ENCODE data around the gene HOXC5.

Gene HOXC5
- total RNA-seq, result 0 reads per million in 2 donors

GRCh38 chr12:54032627-54033100 is at the start of gene HOXC5:
Gene HOXC5 (plus strand): TSS chr12:54033050. CDS start chr12:54033123, 73 bp downstream.
- peak in 4 of 5 experiments; percentile 30 to 49 (median 40) for DNase-seq

DNA sequence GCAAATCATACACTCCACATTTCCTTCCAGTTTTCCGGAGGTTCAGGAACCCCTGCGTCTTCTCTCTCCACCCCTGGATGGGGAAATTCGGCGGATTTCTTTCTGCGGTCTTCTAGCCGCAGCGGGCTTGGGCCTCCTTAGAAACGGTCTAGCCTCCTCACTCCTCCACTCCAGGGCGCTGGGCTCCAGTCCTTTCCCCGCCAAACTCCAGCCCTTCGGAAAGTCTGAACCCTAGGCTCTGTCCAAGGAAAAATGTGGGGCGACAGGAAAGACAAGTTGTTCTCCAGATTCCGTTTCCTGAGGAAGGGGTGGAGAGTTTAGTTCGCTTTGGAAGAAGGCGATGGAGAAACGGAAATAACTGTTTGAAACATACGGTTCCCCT is 49.3 kb upstream of the HOXC5 start:
- DNase-seq, result no peak

GRCh38 chr12:53983950-53984572 is 48.8 kb upstream of the HOXC5 start:
- DNase-seq, result no peak

DNA sequence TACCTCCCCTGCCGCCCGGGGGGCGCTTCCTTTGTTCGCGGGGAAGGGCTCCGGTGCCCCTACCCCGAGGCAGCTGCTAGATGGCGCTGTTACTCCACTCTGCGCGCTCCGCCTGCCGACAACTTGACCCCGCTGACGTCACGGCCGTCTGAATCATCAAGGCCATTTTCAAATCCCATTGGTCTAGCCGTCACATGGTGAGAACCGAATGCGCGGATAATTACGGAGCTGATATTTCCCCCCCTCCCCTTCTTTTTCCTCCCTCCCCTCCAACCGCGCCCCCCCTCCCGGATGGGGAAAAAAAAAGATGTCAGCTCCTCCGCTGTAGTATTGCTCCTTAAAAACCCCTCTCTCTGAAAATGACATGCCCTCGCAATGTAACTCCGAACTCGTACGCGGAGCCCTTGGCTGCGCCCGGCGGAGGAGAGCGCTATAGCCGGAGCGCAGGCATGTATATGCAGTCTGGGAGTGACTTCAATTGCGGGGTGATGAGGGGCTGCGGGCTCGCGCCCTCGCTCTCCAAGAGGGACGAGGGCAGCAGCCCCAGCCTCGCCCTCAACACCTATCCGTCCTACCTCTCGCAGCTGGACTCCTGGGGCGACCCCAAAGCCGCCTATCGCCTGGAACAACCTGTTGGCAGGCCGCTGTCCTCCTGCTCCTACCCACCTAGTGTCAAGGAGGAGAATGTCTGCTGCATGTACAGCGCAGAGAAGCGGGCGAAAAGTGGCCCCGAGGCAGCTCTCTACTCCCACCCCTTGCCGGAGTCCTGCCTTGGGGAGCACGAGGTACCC is 47.8 kb upstream of the HOXC5 start, which contains the start of gene HOXC10:
Gene HOXC10 (plus strand): TSS at position 246 of the 791 bp plus-strand sequence. CDS start 114 bp downstream, at position 360.
- peak; percentile 39 to 87 (median 62) for DNase-seq

GRCh38 chr12:53985692-53985993 is 47.2 kb upstream of the HOXC5 start:
- no peak for DNase-seq

DNA sequence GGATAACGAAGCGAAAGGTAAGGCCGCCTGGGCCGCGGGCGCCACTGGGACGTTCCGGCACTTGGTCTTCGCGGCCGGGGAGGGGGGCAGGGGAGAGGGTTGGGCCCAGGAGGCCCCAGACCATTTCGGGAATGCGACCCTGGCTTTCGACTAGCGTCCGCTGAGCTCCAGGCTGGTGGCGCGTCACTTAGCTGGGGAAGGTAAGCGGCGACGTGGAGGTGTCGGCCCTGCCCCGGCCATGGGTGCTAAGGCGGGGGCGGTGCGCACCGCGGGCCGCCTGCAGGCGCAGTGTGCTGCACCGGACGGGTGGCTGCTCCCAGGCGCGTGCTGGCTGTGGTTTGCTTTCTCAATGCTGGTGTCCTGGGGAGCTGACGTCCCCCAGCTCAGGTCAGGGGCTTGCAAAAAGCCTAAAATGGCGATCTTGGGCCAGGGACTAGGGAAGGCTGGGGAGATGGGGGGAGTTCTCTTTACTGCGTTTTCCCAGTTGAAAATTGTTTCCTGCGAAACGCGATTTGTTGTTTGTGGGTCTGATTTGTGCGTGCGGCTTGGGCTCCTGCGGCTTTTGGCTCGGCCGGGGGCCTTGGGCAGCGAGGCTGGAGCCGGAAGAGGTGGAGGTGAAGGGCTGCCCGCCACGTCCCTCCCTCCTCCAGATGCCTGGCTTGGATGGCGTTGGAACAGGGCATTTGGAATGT is 46.7 kb upstream of the HOXC5 start:
- peak in 1 of 5 experiments; percentile 48 for DNase-seq

DNA sequence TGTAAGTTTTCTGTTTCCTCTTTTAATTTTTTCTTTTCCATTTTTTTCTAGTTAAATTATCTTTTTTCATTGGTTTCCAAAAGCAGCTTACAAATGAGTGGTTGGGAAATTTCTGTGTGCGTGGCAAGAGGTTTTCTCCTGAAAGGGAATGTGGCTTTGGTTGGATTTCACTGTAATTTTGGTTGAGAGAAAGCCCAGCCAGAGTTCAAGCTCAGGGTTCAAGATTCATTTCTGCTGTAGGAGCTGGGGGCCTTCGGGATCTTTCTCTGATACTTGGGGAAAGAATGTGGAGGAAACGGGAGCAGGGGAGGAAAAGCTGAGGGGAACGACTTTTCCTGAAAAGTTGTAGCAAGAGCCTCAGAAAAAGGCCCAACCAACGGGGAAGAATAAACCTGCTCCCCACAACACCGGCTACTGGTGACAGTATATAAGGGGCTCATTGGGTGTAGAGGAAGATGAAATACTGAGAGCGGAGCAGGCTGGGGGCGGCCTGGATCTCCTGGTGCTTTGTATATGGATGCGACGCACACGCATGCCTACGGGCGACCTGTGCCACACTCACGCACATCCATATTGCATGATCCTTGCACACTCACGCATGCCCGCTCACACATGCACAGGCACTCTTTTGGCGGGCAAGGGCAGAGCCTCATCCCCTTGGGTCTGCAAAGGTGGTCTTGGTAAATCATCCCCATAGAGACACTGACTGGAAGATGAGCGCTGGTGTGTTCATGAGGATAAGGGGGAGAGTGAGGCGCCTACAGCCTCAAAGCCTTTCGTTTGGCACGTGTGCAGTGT is 46.0 kb upstream of the HOXC5 start:
- no peak for DNase-seq

- no peak for DNase-seq
Observed at GRCh38 chr12:53987787-53988230, 45.0 kb upstream of the HOXC5 start.

DNA sequence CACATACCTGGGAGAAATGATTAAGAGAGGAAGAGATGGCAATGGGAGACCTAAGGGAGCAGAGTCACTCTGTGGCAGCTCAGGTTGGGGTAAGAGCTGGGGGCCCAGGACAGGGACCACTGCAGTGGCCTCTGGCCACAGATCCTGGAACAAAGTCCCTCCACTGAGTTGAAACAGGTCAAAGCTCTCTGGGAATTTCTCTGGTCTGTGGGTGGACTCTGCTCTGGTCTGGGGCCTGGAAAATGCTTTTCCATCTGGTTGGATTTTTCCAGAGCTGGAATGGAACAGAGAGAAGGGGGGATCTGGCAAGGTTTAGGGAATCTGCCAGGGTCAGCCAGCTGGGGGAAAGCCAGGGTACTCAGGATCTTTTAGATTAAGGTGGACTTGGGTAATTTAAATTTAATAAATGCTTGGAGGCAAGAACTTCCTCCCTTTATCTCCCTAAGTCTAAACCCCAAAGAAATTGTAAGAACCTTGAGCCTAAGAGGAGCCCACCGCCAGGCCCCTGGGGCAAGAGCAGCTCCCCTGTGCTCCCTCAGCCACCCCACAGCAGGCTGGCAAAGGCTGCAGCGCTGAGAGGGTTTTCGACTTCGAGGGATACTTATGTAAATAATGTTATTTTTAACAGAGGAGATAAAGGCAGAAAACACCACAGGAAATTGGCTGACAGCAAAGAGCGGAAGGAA is 44.2 kb upstream of the HOXC5 start:
- DNase-seq, result no peak

DNA sequence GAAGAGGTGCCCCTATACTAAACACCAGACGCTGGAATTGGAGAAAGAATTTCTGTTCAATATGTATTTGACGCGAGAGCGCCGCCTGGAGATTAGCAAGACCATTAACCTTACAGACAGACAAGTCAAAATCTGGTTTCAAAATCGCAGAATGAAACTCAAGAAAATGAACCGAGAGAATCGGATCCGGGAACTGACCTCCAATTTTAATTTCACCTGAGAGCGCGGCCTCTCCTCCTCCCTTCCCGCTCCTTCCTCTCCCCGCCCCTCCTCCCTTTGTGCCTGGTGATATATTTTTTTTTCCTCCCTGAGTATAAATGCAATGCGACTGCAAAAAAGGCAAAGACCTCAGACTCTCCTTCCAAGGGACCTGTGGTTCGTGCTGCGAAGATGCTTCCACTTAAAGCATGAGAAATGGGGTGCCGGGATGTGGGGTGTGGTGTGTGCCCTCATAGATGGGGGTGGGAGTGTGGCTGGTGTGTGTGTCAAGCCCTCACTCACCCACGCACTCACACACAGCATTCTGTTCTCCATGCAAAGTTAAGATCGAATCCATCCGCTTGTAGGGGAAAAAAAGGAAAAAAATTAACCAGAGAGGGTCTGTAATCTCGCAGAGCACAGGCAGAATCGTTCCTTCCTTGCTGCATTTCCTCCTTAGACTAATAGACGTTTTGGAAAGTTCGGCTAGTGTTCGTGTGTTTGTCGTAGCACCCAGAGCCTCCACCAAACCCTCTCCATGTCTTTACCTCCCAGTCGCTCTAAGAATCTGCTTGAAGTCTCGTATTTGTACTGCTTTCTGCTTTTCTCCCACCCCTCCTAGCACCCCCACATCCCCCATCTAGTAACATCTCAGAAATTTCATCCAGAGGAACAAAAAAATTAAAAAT is 43.4 kb upstream of the HOXC5 start:
- DNase-seq, result peak in 2 of 5 experiments; percentile 22 to 63

- no peak for DNase-seq
Observed at GRCh38 chr12:53990311-53991076, 42.4 kb upstream of the HOXC5 start.

DNA sequence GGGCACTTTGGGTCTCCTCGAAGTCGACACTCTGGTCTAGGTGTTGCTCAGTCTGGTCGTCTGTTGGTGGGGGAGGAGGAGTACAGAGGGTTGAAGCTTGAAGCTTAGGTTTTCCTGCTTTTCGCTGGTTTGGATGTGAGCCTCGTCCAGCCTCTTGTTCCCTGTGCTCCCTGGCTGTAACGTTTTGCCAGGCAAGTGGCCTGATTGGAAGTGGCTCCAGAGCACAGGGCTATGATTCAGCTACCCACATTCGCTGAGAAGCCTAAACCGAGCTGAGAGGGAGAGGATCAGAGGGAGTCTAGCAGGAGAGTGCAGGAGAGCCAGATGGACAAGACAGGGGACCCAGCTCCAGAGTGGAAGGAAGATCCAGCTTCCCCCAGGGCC is 41.8 kb upstream of the HOXC5 start:
- DNase-seq, result no peak

DNA sequence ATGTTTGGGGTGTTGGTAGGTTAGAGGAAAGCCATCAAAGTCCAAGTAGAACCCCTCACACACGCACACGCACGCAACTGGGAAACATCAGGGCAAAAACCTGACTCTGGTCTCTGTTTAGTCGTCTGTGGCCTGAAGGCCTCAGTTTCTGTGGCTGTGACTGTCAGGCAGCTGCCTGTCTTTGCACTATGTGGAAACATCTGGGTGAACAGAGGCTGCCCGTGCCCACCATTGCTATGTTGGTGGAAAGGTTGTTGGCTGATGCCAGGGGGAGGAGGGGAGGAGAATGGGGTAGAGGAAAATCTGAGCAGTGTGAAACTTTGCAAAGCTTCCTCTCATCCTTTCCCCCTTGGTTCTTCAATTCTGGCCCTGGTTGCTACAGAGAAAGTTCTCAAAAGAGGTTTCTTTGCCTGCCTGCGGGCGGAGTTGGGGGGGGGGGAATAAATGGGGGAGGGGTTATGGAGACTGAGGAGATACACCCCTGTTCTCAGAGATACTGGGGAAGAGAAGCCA is 40.4 kb upstream of the HOXC5 start:
- no peak for DNase-seq

- DNase-seq, result no peak
Observed at GRCh38 chr12:53993162-53994008, 39.5 kb upstream of the HOXC5 start.

- no peak for DNase-seq
Observed at GRCh38 chr12:53994009-53994263, 38.9 kb upstream of the HOXC5 start.

GRCh38 chr12:53994264-53995001 is 38.4 kb upstream of the HOXC5 start:
- no peak for DNase-seq

DNA sequence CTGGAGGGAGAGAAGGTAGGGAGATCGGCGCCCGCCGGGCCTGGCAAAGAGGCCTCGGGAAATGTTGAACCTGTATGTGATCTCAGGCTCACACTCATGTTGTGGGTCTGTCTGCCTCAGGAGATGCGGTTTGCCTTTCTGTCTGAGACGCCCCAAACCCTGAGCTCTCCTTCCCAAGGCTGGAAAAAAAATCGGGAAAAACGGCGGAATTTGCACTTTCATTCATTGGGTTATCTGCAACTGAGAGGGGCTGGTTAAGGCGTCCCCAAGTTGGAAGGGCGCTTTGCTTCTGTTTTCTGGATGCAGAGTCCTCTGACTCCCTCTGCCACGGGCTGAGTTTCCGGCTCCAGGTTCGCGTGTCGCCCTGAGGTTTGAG is 37.9 kb upstream of the HOXC5 start:
- no peak for DNase-seq

DNA sequence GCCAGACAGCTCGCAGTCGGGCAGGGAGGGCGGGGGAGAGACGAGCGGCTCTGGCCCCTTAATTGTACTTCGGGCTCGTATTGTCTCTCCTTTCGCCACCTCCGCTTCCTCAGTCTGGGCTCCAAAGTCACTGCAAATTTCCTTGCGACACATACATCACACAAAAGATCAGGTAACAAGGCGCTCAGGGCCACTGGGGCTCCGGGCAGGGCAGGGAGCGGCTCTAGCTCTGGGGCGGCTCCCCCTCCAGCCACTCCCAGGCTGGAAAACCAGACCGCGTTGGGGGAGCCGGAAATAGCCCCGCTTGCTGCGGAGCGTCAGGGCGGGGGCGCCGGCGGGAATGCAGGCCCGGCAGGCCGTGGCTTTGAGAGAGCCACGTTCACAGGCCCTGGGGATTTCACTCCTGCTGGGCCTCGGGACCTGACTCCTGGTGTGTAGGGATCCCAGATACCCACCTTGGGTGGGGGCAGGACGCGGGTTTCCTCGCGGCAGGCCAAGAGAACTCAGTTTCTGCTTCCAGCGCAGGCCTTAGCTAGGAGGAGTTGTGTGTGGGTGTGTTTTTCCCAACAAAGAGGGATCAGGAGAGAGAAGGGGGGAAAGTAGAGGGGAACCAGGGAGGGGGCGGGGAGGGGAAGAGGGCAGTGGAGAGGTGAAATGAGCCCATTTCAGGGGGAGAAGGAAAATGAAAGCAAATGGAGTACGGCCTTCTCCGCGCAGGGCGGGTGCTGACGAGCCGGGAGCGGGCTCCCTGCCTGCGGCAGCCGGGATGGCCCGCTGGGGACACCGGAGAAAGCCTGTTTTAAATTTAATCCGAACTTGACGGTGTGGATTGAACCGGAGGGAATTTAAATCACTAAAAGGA is 37.2 kb upstream of the HOXC5 start:
- no peak for DNase-seq

Measured in T-helper 2 cell (primary cell).